ENCODE measurements around the gene ALLC.

ALLC gene

GRCh38 chr2:3738454-3738853, 80.5 kb downstream of the ALLC start:
- TF ChIP-seq CTCF (IDR thresholded peaks at IDR 0.05; ENCODE audit: low read depth, low read length) = no peak
- no peak overlapping the region for H3K4me3 ChIP-seq (ENCODE audit: low read depth, low read length)

DNA sequence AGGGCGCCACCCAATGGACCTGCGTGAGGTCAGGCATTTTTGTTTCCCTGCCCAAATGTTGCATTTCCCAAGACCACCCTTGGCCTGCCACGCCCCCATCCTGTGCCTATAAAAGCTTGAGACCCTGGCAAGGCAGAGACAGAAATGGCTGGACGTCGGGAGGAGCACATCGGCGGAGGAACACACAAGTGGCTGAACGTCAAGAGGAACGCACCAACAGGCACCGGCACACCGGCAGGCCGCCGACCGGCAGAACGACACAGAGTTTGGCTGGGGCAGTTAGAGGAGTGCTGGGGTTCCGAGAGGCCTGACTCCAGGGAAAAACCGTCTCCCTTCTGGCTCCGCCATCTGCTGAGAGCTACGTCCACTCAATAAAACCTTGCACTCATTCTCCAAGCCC, 81.3 kb downstream of the ALLC start:
- no peak for TF ChIP-seq CTCF (IDR thresholded peaks at IDR 0.05; ENCODE audit: low read depth, low read length)
- no peak overlapping the region for H3K4me3 ChIP-seq (ENCODE audit: low read depth, low read length)

GRCh38 chr2:3741396-3741795, 83.4 kb downstream of the ALLC start:
- TF ChIP-seq CTCF (IDR thresholded peaks at IDR 0.05; ENCODE audit: low read depth, low read length) = no peak

DNA sequence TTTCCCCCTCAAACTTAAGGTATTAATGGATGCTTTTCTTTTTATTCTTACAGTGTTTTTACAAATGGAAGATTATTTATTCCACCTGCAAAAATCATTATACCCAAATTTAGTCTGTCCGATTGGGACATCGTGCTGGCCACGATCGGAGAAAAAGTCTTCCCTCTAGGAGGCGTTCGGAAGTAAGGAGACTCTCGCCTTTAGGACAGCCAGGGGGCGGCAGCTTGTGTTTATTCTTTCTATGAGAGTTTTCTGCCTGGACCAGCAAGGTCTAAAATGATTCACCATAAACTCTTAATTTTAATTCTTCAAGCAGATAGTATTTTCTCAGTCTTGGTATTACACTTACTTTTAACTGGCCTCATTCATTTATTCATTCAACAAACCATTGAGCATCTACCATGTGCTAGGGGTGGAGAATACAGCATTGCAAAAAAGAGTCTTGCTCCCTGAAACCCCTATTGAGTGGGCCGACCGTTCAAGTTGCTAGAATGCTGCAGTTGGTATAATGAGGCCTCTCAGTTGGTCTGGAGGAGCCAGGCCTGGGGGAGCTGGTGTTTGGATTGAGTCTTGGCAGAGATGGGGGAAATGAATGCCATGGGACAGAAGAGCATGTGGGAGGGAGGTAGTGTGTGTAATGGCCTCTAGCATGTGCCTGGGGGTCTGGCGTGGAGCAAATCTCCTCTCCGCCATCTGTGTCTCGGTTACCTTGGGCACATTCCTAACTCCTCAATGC, 84.0 kb downstream of the ALLC start:
- TF ChIP-seq CTCF (IDR thresholded peaks at IDR 0.05; ENCODE audit: low read depth, low read length) = no peak
- no peak overlapping the region for H3K4me3 ChIP-seq (ENCODE audit: low read depth, low read length)

More at GRCh38 chr2:3741396-3741795, 83.4 kb downstream of the ALLC start:
- H3K4me3 ChIP-seq (ENCODE audit: low read depth, low read length) = no peak overlapping the region

DNA sequence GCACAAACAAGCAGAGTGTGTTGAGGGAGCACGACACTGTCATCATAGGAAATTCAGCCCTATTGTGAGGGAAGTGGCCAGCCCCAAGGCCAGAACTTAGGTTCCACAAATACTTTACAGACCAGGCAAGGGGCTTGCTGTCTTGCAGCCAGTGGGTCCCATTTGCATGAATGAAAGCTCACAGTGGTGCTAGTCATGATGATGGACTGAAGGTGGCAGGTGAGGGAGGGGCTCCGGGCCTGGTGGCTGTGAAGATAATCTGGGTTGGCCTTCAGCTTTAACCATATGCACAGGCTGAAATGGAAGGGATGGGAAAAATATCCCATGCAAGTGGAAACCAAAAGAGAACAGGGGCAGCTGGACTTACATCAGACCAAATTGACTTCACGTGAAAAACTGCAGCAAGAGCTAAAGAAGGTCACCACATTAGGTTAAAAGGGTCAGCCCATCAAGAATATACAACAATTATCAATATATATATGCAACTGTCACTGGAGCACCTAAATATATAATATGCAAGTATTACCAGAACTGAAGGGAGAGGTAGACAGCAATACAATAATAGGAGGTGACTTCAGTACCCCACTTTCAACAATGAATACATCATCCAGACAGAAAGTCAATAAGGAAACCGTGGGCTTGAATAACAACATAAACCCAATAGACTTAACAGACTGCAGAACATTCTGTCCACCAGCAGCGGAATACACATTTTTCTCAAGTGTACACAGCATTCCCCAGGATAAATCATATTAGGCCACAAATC, 84.9 kb downstream of the ALLC start:
- TF ChIP-seq CTCF (IDR thresholded peaks at IDR 0.05; ENCODE audit: low read depth, low read length) = no peak

DNA sequence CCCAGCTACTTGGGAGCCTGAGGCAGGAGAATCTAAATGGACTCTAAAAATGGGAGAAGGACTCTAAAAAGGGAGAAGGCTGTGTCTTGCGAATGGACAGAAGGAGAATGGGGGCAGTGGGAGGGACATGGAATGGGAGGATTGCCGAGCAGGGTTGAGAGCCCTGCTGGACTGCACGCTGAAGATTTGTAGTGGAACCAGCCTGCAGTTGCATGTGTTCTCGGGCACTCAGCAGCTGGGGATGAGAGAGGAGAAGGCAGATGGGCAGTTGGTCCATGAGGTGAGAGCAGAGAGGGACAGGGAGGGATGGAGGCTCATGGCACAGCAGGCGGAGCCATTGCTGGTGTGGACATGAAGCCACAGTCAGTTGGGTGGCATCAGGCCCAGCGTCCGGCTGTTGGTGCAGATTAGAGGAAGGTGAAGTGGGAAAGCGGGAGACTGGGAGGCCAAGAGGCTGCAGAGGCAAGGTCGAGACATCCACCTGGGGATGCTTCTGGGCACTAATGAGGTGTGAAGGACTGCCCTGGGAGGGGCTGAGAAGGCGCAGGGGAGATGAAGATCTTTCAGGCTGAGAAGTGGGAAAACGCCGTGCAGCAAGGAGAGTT, 86.1 kb downstream of the ALLC start:
- no peak overlapping the region for H3K4me3 ChIP-seq (ENCODE audit: low read depth, low read length)
- TF ChIP-seq CTCF (IDR thresholded peaks at IDR 0.05; ENCODE audit: low read depth, low read length) = no peak

More for the DNA sequence above, 84.9 kb downstream of the ALLC start:
- H3K4me3 ChIP-seq (ENCODE audit: low read depth, low read length) = no peak overlapping the region

DNA sequence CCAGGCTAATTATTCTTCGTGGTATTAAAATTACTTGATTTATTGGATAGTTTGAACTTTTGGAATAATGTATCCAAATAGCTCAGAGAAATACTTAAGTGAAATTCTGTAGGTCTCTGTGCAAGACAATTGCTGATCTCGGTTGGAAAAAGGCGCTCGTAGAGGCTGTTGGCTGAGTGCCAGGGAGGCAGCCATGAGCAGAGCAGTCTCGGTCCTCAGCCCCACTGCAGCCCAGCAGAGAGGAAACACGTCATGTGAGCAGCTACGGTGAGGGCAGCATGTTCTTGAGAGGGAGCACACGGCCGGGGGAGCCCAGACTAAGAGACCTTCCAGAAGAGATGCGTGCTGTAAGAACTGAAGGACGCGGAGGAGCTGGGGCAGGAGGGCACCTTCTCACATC, 87.9 kb downstream of the ALLC start:
- no peak overlapping the region for H3K4me3 ChIP-seq (ENCODE audit: low read depth, low read length)
- TF ChIP-seq CTCF (IDR thresholded peaks at IDR 0.05; ENCODE audit: low read depth, low read length) = no peak

Data from WI38 (cell line).